Gastrocnemius medialis (tissue), 4 donors: ENCODE measurements around the gene SEH1L. TPM values are rescaled to one million over a fixed set of nuclear protein-coding genes. Genes with fewer than 3 reads are reported as not detected.
A peak's percentile ranks its signal among the peaks of the same experiment; 100 is the strongest.

Experiments
- ATAC-seq, 2 donors: fragments of 150-250 bp; one replicate each; pipeline ENCODE4 v1.9.1; 2016
- DNase-seq, 2 donors: peaks; one replicate each; pipeline ENCODE4 v3.0.0-alpha.2; 2019
- H3K27ac ChIP-seq, 4 donors: fragments of 200-600 bp; sonication (generic); 1 replicate in 1 of 4; 2 replicates in 3 of 4; pipeline ENCODE4 v1.5.1; 2016 to 2018; ENCODE audit warnings: mild to moderate bottlenecking in 2 of 4, moderate library complexity in 1 of 4
- H3K27me3 ChIP-seq, 3 donors: fragments of 200-600 bp; sonication (generic) in 2 of 3; 1 replicate in 1 of 3; 2 replicates in 2 of 3; pipeline versions ENCODE4 v1.5.1 to v1.6.0; 2016 to 2019; ENCODE audit warnings: mild to moderate bottlenecking in 1 of 3, moderate library complexity in 1 of 3
- H3K36me3 ChIP-seq, 2 donors: fragments of 200-600 bp; sonication (generic) in 1 of 2; one replicate each; pipeline ENCODE4 v1.5.1; 2017 to 2018
- H3K4me1 ChIP-seq, 2 donors: fragments of 200-600 bp; sonication (generic) in 1 of 2; one replicate each; pipeline ENCODE4 v1.5.1; 2016 to 2017; ENCODE audit warnings: mild to moderate bottlenecking in 2 of 2
- H3K4me3 ChIP-seq, 4 donors: fragments of 200-600 bp; sonication (generic) in 3 of 4; 1 replicate in 1 of 4; 2 replicates in 3 of 4; pipeline ENCODE4 v1.5.1; 2016 to 2019; ENCODE audit warnings: mild to moderate bottlenecking in 2 of 4
- H3K9me3 ChIP-seq, 3 donors: fragments of 200-600 bp; sonication (generic) in 2 of 3; 1 replicate in 1 of 3; 2 replicates in 2 of 3; pipeline ENCODE4 v1.5.1; 2016 to 2019
- POLR2A ChIP-seq, 2 donors: fragments of 450-650 bp; IDR thresholded peaks; one replicate each; pipeline ENCODE4 v1.6.1; 2017; ENCODE audit warnings: antibody characterized with exemption in 2 of 2, mild to moderate bottlenecking in 2 of 2, moderate library complexity in 2 of 2
- in situ Hi-C, 4 donors: fragments of 200-750 bp; cut with MboI; loops; one replicate each; pipeline versions ENCODE4 v1.15.0 to v1.8.0; 2017; ENCODE audit warnings: low sequenced_read_pairs in 4 of 4
- intact Hi-C: fragments of 100-400 bp; cut with DNase I; formaldehyde crosslinking; loops from one replicate; pipeline ENCODE4 v1.15.1; 2023; ENCODE audit warnings: low total_unique reads
- total RNA-seq, 4 donors: library from RNA; depleted of rRNA; stranded (reverse); fragments of >200 nt; gene quantifications; one replicate each; pipeline versions ENCODE4 v1.1.0 to v1.2.3, GENCODE V29; 2016
- TF ChIP-seq, protein P1 (sequence below), 5 experiments: fragments of 450-650 bp in 3 of 5; fragments of 200-600 bp in 2 of 5; sonication (generic) in 2 of 5; IDR thresholded peaks in 4 of 5; conservative IDR thresholded peaks in 1 of 5; 1 replicate in 4 of 5; 2 replicates in 1 of 5; pipeline ENCODE4 v1.5.1; 2016 to 2019; ENCODE audit warnings: antibody characterized with exemption in 5 of 5, mild to moderate bottlenecking in 3 of 5, moderate library complexity in 3 of 5

Gene SEH1L
- total RNA-seq, 4 donors from 2014 or later, result 19.8 to 29.9 (median 28.2) TPM

DNA sequence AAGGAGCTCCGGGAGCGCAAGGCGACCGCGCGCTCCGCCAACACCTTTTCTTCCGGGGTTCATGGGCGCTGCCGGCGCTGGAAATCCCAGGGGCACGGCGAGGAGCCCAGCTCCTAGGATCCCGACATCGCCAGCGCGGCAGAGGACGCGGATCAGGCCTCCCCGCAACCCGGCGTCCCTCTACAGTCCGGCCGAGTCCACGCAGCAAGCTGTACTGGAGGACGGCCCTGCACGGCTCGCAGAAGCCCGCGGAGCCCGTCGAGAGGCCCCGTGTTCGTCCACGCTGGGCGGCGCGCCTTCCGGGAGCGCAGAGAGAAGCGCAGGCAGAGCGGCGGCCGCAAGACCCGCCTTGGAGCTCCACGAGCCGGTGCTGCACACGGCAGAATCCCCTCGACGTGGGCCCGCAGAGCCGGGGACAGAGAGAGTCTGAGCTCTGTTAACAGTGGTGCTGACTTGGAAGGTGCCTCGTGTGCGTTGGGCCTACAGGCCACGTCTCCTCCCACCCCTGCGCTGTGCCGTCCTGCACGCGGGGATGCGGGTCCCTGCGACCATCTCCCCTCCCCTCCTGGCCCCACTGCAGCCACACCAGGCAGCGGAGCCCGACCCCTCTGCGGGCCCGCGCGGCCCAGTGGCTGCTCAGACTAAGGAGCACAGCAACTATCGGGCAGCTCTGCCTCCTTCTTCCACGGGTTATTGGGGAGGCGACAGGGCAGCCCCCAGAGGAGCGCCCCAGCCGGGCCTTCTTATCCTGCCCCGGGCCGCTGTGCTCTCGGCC lies 35.7 kb upstream of the SEH1L start:
- ATAC-seq (no peak), DNase-seq (no peak)
- Histone ChIP-seq H3K4me3 (peak overlapping the region; percentile 37 to 55 (median 46)), H3K27ac (no peak overlapping the region), H3K27me3 (peaks cover 12 to 25% (median 22%) of the 10 kb centered on the region in 3 donors), H3K36me3 (no peaks in the 10 kb centered on the region), H3K4me1 (no peaks in the 10 kb centered on the region), H3K9me3 (no peaks in the 10 kb centered on the region)
- no peak for TF ChIP-seq POLR2A (IDR thresholded peaks at IDR 0.05)
- TF ChIP-seq, protein P1, sequence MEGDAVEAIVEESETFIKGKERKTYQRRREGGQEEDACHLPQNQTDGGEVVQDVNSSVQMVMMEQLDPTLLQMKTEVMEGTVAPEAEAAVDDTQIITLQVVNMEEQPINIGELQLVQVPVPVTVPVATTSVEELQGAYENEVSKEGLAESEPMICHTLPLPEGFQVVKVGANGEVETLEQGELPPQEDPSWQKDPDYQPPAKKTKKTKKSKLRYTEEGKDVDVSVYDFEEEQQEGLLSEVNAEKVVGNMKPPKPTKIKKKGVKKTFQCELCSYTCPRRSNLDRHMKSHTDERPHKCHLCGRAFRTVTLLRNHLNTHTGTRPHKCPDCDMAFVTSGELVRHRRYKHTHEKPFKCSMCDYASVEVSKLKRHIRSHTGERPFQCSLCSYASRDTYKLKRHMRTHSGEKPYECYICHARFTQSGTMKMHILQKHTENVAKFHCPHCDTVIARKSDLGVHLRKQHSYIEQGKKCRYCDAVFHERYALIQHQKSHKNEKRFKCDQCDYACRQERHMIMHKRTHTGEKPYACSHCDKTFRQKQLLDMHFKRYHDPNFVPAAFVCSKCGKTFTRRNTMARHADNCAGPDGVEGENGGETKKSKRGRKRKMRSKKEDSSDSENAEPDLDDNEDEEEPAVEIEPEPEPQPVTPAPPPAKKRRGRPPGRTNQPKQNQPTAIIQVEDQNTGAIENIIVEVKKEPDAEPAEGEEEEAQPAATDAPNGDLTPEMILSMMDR (IDR thresholded peaks at IDR 0.05 in 4 of 5, conservative IDR thresholded peaks at IDR 0.05 in 1 of 5), result no peak
- intact Hi-C loops (no loop called here), in situ Hi-C loops (loop anchor here in 1 of 4 donors (25.0 kb wide), 1 partner anchor 100 kb away; no protein-coding TSS in a partner anchor)

DNA sequence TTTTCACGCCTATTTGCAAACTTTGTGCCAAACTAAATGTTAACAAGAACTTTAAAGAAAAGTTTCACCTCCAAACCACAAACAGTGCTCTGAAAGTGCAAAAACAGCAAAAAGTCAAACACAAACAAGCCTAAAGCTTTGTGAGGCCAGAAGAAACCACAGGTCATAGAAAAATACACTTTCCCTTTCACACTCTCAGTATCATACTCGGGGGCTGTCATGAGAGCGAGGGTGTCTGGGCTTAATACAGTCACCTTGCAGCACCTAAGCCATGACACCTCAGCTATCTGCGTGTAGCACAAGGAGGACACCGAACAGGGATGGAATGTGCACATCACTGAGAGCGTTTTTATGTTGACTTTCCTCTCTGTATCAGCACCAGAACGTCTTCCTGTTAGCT lies 26.6 kb upstream of the SEH1L start:
- no peak overlapping the region for H3K27ac ChIP-seq
- no peak for DNase-seq
- in situ Hi-C loops (loop anchor here in 1 of 4 donors (25.0 kb wide), 1 partner anchor 91 kb away; no protein-coding TSS in a partner anchor), intact Hi-C loops (no loop called here)
- H3K36me3 ChIP-seq, result no peaks in the 10 kb centered on the region
- no peaks in the 10 kb centered on the region for H3K9me3 ChIP-seq
- no peaks in the 10 kb centered on the region for H3K4me1 ChIP-seq
- TF ChIP-seq POLR2A (IDR thresholded peaks at IDR 0.05), result no peak
- TF ChIP-seq, protein P1 (IDR thresholded peaks at IDR 0.05 in 4 of 5, conservative IDR thresholded peaks at IDR 0.05 in 1 of 5), result no peak
- no peaks in the 10 kb centered on the region for H3K27me3 ChIP-seq
- no peak overlapping the region for H3K4me3 ChIP-seq
- no peak for ATAC-seq

DNA sequence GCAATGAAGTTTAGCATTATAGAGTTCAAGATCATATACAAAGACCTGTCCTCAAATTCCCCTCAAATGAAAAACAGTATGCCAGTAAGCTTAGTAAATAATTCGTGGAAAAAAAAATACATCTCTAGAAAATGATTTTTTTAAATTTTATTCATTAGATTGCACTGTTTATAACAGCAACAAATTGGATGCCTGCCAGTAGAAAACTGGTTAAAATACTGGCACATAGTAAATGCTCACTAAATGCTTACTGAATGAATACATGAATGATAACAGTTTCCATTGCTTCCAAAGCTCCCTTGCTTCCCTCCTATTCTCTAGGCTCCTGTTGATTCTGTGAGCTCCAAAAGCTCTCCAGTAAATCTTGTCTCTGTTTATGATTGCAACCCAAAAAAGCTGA lies 25.5 kb upstream of the SEH1L start:
- TF ChIP-seq, protein P1 (IDR thresholded peaks at IDR 0.05 in 4 of 5, conservative IDR thresholded peaks at IDR 0.05 in 1 of 5), result no peak
- no peak for TF ChIP-seq POLR2A (IDR thresholded peaks at IDR 0.05)
- Histone ChIP-seq H3K9me3 (no peaks in the 10 kb centered on the region), H3K4me3 (no peak overlapping the region), H3K27me3 (no peaks in the 10 kb centered on the region), H3K36me3 (no peaks in the 10 kb centered on the region), H3K27ac (no peak overlapping the region), H3K4me1 (no peaks in the 10 kb centered on the region)
- in situ Hi-C loops (loop anchor here in 1 of 4 donors (25.0 kb wide), 1 partner anchor 90 kb away; no protein-coding TSS in a partner anchor), intact Hi-C loops (no loop called here)
- no peak for ATAC-seq
- DNase-seq, result no peak

GRCh38 chr18:12924616-12925015 lies 23.2 kb upstream of the SEH1L start:
- Histone ChIP-seq H3K36me3 (no peaks in the 10 kb centered on the region), H3K27me3 (no peaks in the 10 kb centered on the region), H3K27ac (no peak overlapping the region), H3K4me1 (no peaks in the 10 kb centered on the region), H3K4me3 (no peak overlapping the region), H3K9me3 (no peaks in the 10 kb centered on the region)
- in situ Hi-C loops (loop anchor here in 2 of 4 donors (25.0 kb wide), 2 partner anchors 88 to 537 kb away; partner anchors contain the start of gene AFG3L2 (in 2 of the 2)), intact Hi-C loops (no loop called here)
- DNase-seq, result no peak
- no peak for ATAC-seq
- TF ChIP-seq POLR2A (IDR thresholded peaks at IDR 0.05), result no peak
- TF ChIP-seq, protein P1 (IDR thresholded peaks at IDR 0.05 in 4 of 5, conservative IDR thresholded peaks at IDR 0.05 in 1 of 5), result no peak
